GM21526 (cell line): ENCODE measurements around the gene CHMP2B.

Experiments
- ATAC-seq: cut with Tn5 transposase; IDR thresholded peaks from one replicate; pipeline ENCODE4 v1.9.1; 2021; ENCODE audit warnings: moderate library complexity; ENCODE audit not compliant: unreplicated experiment, low FRiP score

The CHMP2B gene, protein sequence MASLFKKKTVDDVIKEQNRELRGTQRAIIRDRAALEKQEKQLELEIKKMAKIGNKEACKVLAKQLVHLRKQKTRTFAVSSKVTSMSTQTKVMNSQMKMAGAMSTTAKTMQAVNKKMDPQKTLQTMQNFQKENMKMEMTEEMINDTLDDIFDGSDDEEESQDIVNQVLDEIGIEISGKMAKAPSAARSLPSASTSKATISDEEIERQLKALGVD

DNA sequence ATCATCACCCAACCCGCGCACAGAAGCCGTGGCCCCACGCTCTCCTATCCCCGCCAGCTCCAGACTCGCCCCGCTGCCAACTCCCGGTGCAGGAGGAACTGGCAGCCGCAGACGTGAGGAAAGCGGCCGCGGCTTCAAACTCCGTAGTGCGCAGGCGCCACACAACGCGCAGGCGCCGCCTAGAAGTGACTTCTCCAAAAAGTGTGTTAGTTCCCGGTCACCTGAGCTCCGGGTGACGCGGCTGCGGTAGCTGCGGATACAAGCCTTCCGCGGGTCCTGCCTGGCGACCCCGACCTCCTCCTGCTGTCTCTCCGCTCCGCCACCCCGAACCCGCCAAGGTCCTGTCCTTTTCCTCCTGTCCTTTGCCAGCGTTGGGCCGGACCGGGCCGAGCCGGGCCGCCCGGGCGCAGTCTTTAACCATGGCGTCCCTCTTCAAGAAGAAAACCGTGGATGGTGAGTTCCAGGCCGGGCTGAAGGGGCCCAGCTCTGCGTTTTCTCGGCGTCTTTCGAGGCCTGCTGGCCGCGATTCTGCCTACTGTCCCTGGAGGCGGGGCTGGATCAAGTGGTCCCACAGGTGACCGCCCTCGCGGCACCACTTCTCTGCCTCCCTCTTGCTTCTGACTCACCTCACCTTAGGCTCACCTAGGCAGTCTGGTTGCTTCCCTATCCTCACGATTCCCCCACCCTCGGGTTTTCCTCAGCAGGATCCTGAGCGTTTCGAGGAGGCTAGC, at the start of gene CHMP2B:
CHMP2B (plus strand) TSS at position 206 of the 731 bp plus-strand sequence; CDS start at position 420, 214 bp downstream.
- ATAC-seq = peak; percentile 98

DNA sequence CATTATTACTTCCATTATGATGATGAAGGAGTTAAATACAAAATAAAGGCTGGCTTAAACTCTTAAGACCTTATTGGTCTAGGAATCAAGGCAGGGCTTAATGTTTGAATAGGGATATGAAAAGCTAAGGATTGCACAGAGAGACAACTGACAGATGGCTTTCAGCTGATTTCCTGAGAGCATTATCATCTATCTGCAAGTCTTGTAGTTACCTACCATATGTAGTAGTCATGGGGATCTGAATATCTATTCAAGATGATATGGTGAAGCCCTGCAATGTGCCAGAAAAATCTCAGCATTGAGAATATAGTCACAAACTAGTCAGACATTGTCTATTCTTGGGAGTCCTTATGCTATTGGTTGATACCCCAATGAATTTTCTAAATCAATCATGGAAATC, 47.5 kb upstream of the CHMP2B start:
- ATAC-seq = no peak

DNA sequence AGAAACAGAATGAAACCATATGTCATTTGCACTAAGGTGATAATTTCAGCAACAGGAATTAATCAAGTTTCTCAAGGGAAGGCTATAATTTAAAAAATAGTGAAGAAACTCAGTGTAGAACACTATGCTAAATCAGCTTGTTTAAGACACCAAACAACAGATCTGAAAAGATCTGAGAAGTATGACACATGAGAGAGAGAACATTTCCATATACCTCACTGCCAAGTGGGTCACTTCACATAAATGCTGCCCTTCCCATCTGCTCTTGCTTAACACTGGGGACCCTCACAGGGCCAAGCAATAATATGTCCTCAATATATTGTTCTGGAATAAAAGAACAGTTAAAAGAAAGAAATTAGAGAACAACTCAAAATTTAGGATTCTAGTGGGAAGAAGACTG, 45.6 kb upstream of the CHMP2B start:
- ATAC-seq = no peak

DNA sequence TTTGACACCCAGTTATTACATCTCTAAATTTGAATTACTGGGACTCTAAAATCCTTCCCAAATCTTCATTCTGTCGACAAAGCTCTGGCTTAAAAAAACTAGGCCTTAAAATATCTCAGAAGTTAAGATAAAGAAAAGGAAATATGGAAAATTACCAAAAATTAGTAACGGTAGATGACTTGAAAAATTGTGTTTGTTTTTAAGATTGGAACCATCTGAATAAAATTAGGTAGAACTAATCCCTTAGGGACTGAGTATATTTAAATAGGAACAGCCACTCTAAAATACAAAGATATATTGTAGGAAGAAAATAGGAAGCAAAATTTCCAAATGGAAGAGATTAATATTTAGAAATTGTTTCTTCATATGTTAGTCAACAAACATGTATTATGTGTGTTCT, 45.1 kb upstream of the CHMP2B start:
- ATAC-seq = no peak

DNA sequence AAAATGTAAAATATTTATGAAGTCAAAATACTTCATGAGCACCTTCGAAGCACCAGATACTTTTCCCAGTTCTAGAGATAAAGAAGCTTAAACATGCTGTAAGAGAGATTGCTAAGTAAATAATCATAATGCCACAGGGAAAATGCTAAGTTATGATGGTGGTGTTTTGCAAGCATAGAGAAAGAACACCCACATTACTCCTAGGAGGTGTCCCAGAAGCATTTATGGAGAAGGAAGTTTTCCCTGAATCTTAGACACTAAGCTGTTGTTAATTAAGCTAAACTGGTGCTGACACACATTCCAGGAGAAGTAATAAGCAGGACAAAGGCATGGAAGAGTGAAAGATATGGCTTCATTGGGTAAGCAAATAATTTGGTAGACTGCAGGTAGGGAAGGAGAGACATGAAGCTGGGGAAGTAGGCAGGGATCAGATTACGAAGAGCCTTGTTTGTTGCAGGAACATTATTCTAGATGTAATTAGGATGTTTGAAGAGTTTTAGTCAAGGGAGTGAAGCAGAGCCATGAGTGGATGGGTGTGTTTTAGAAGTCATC, 40.4 kb upstream of the CHMP2B start:
- no peak for ATAC-seq

DNA sequence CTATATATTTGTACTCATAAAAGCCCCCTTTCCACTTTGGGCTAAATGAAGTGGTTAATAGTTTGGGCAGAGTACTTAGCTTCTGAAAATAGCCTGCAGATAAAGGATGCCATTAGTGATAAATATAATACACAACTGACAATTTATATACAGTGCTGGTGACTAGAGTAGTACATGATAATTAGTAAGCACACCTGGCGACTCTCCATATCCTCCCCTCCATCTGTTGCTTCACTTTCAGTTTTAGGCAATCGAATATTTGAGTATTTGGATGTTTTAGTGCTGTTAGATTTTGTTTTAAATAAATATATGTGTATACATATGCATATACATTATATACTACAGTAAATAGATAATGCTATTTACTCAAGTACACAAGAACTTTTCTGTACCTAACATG, 35.9 kb upstream of the CHMP2B start:
- ATAC-seq = no peak

DNA sequence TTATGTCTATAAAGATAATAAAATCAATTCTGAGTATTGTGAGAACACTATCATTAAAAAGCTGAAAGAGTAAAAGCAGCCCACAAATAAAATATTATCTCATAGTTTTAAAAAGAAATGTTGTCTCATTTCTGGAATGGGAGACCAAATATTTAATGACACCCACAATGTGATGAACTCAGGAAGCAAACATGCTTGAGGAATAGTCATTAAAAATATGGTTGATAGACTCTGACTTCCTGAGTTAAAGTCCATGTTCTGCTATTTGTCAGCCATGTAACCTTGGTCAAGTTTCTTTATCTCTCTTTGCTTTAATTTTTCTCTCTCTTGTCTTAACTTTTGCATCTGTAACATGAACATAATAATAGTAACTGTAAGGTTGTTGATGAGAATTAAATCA, 35.5 kb upstream of the CHMP2B start:
- no peak for ATAC-seq

DNA sequence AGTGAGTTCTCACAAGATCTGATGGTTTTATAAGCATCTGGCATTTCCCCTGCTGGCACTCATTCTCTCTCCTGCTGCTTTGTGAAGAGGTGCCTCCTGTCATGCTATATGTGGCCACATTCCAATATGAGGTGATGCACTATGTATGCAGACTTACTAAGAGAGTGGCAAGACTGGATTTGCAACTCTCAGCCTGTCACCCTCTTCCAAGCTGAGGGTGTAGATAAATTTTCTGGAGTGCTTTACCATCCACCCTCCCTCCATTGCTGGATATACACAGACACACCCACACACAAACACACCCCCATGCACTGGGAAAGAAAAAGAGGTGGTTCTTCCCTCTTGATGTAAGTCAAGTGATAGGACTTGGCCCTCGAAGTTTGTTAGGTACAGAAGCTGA, 30.2 kb upstream of the CHMP2B start:
- ATAC-seq = no peak

DNA sequence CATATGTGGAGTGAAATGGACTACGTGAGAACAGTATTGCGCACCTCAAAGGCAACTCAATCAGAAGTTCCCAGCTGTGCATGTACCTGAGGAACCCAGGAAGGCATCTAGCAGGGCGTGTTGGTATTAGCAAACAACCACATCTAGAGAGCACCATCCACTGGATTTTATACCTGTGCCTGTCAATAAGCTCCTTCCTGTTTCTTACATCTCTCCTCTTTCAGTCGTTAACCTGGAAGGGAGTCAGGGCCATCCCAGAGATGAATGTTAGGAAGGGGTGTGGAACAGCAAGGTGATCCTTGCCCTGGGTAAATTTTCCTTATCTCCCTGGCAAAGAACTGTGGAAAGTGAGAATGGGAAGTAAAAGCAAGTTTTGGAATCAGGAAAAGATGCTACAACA, 29.6 kb upstream of the CHMP2B start:
- ATAC-seq = no peak

DNA sequence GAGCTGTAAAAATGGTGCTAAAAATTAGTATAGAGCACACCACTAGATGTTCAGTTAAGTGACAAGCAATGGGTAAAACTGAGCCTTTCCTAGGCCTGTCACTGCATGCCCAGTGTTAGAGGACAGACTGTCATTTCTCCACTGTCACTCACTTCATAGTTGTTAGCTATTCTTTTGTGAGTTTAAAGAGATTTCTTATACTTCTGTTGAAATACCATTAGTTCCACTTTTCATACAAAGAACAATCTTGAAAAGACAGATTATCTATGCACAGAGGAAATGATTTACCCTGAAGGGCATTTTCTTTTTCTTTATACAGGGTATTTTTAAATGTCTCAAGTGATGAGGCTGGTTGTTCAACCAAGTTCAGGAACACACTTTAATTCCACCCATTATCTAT, 28.3 kb upstream of the CHMP2B start:
- no peak for ATAC-seq

DNA sequence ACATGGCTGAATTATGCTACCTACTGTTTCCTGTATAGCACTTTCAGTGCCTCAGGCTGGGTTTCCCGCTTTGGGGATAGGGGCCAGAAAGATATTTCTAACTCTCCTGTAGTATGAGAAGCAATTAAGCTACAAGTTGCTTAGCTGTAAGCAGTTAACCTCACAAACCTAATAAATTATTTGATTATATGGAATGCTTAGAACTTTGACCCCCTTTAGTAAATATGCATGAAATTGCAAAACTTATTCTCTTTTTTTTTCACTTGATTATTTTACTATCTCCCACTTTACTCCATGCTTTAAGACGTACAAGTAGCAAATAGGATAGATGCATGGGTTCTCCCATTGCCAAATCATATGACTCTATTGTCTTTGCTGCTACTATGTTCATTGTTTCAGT, 27.5 kb upstream of the CHMP2B start:
- ATAC-seq = no peak

DNA sequence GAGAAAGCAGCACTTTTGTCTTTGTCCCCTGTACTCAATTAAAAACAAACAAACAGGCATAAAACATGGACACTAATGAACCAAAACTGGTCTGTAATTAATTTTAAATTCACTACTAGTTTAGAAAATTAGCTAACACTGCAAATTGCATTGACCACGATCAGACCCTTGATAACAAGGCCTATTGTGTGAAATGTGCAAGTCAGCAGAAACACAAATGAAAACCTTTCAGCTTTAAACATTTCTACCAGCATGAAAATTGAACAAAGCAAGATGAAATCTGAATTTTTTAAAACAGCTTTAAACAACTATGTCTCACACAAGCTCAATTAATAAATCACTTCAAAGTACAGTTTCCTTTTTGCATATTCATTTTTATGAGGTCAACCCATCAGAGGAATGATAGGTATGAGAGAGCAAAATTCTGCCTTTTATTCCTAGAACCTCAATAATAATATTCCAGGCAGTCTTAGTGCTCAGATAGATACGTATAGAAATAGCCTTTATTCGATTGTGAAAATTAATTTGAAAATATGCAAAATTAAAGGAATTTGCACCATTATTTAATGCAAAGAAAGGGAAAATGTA, 27.0 kb upstream of the CHMP2B start:
- ATAC-seq = no peak

DNA sequence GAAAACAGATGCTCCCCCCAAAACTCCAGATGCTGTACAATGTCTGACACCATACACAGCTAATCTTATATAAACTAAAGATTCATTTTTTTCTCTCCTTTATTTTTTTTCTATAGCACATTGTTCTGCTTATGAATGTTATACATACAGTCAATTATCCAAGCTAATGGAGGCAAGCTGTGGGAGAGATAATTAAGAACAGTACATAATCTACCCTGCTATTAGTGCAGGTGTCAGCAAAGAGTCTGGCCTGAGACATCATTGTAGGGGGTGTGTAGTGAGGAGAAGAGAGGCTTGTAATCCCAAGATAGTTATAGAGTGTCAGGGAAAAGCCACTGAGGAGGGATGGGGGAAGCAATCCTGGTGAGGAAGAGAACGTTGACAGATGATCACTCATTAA, 25.4 kb upstream of the CHMP2B start:
- ATAC-seq = no peak

DNA sequence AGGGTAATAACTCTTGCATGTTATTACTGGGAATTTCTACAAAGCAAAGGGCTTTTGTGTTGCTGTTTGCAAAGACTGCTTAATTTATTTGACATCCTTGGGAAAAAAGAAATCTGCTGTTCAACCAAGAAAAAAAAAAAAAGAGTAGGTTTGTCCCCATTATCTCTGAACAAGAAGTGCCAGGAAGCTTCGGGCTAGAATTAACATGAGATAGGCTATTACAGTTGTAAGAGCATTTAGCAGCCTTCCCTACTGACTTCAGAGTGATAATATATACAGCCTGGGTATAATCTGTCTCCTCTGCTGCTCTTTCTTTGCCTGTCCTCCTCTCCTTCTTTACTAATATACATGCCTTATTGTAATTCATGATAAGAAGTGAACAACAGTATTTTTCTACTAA, 23.3 kb upstream of the CHMP2B start:
- ATAC-seq = no peak

DNA sequence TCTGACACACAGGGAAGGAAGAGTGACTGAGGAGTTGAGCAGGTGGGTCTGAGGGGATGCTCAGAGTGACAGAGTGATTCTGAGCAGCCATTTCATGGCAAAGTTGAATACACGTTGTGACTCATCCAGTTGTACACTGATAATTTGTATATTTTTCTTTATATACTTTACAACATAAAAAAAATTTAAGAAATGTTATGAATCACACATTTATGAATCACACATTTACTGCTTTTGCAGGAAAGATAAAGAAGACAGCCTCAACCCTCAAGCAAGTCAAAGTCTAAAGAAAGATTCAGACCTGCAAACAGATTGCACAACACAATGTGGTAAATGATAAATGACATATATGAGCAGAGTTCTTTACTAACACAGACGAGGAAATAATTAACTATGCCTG, 21.0 kb upstream of the CHMP2B start:
- ATAC-seq = no peak

DNA sequence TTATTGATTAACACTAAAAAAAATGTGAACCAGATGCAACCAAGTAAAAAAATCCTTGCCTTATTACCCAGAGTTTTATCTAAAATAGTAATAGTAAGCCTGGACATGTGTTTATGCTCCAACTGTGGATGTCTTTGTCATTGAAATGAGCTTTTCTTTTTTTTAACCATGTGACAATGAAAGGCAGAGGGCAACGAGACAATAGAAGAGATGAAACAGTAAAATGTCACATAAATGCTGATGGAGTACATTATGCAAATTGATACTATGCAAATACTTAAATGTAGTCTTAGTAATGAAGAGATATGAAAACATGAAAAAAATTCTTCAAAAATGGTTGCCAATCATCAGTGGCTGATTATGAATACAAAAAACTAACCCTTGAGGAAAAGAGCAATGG, 20.5 kb upstream of the CHMP2B start:
- no peak for ATAC-seq

DNA sequence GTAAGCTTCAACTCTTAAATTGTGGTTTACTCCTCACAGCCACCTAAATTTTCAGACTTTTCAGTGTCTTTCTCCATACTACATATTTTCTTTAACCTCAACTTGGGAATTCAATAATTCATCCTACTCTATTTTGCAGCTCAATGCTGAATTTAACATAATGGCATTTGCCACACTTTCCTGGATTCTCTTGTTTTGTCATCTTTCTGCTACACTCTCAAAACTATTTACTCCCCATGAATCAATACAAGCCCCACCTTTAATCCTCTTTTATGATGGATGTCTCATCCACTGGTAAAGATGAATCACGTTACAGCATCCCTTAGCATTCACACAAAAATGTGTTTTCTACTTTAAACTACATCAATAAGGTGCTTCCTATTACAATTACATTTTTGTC, 19.6 kb upstream of the CHMP2B start:
- ATAC-seq = no peak

DNA sequence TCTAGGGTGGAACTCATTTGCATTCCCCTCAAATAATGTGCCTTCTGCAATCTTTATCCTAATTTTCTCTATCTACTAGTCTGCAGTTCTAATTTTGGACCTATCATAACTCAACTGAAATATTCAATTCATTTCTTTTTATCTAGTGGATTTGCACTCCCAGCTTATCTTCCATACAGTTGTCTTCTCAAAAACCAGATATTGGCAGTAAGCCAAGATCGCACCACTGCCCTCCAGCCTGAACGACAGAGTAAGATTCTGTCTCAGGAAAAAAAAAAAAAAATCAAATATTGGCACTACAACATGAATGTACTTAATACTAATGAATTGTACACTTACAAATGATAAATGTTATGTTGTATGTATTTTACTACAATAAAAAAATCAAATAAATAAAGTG, 18.0 kb upstream of the CHMP2B start:
- no peak for ATAC-seq

DNA sequence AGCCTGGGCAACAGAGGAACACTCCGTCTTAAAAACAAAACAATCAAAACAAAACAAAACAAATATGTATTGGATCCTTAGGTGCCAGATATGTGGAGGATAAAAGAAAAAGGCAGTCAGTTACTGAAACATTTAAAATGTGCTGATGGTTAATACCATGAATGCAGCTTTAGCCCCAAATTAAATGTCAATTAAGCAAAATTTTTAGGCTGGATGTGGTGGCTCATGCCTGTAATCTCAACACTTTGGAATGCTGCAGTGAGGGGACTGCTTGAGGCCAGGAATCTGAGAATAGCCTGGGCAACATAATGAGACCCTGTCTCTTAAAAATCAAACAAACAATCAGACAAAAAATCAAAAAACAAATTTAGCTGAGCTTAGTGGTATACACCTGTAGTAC, 8.5 kb upstream of the CHMP2B start:
- no peak for ATAC-seq

DNA sequence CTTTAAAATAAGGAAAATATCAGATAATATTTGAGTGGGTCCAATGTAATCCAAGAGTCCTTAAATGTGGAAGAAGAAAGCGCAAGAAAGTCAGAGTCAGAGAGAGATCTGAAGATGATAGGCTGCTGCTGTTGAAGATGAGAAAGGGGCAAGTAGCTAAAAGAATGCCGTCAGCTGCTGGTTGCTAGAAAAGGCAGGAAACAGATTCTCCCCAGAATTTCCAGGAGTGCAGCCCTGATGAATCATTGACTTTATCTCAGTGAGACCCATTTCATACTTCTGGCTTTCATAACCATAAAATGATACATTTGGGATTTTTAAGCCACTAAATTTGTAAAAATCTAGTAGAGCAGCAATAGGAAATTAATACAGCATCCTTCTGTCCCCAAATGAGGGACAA, 7.5 kb upstream of the CHMP2B start:
- no peak for ATAC-seq

DNA sequence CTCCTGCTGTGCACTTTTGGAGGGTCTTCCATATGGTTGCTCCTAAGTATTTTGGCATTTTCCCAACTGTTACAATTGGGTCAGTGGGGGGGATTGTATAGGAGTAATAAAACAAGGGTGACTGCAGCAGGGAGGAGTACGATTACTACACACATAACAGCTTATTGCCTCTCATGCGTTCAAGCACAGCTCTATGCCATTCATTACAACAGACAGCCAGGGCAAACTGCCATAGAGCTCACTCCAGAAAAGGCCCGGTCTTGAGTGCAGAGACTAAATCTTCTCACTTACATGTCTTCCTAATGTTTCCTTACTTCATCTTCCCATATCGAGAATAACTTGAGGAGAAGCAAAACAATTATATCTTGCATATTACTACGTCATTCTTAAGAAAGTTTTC, 1.4 kb upstream of the CHMP2B start:
- ATAC-seq = no peak

DNA sequence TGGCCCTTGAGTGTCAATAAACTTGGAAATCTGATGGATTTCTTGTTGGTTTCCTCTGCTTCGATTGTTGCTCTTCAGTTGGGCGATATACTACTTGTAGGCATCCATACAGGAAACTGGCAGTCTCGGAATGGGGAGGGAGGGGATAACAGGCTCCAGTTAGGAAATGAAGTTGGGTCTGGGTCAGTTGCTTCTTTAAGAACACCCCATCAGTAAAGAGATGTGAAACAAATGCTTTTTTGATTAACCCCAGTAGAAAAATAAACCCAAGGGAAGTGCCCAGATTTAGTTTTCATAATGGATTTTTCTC, 681 bp downstream of the CHMP2B start:
- peak; percentile 6 for ATAC-seq
